Left kidney (tissue), 2 donors: Measurements from ENCODE around the gene LOC128125822. TPM values are rescaled to one million over a fixed set of nuclear protein-coding genes. Genes with fewer than 3 reads are reported as not detected.
A peak's percentile ranks its signal among the peaks of the same experiment; 100 is the strongest.
"Not testable (repeated sequence)": the region's sequence is repeated elsewhere in the genome, so short reads cannot be mapped to it uniquely, and the experiment has no call there.

Experiments used
- DNase-seq: peaks from one replicate; pipeline ENCODE4 v3.0.0-alpha.2; 2013
- polyA plus RNA-seq: library from polyadenylated mRNA; unstranded; fragments of 120-200 nt; gene quantifications from one replicate; pipeline ENCODE4 v1.2.1, GENCODE V29; 2013; ENCODE audit not compliant: insufficient read length

LOC128125822 gene

GRCh38 chr6:63582579-63583231, 10.4 kb downstream of the LOC128125822 start:
- no peak for DNase-seq

GRCh38 chr6:63584125-63584514, 11.8 kb downstream of the LOC128125822 start:
- no peak for DNase-seq

- DNase-seq: no peak
These were observed 12.3 kb downstream of the LOC128125822 start for GRCh38 chr6:63584566-63584965.

- DNase-seq: not testable (repeated sequence)
These were observed 13.4 kb downstream of the LOC128125822 start for GRCh38 chr6:63585652-63586051.

GRCh38 chr6:63589952-63590411, 17.7 kb downstream of the LOC128125822 start:
- DNase-seq: no peak

- DNase-seq: no peak
These were observed 20.6 kb downstream of the LOC128125822 start for GRCh38 chr6:63592886-63593285.

- peak; percentile 22 for DNase-seq
These were observed 25.1 kb downstream of the LOC128125822 start for GRCh38 chr6:63597141-63598048.

GRCh38 chr6:63598049-63599036, 26.1 kb downstream of the LOC128125822 start:
- peak; percentile 76 for DNase-seq

GRCh38 chr6:63599243-63599642, 27.0 kb downstream of the LOC128125822 start:
- no peak for DNase-seq

- no peak for DNase-seq
These were observed 27.9 kb downstream of the LOC128125822 start for GRCh38 chr6:63600136-63600535.

GRCh38 chr6:63609231-63609630, 37.0 kb downstream of the LOC128125822 start:
- DNase-seq: no peak

- DNase-seq: no peak
These were observed 38.7 kb downstream of the LOC128125822 start for GRCh38 chr6:63610944-63611343.

- DNase-seq: no peak
These were observed 39.3 kb downstream of the LOC128125822 start for GRCh38 chr6:63611560-63611959.

- DNase-seq: no peak
These were observed 43.3 kb downstream of the LOC128125822 start for GRCh38 chr6:63615590-63615989.

Other genes with a start within 250 kb of the LOC128125822 start
- 70.9 TPM for gene PTP4A1, start within 50 bp of the LOC128125822 start, polyA plus RNA-seq
- gene PHF3, start 63.3 kb downstream of the LOC128125822 start, polyA plus RNA-seq: 71.9 TPM